ENCODE data around the gene PARP1.
"Not testable (repeated sequence)": the region's sequence is repeated elsewhere in the genome, so short reads cannot be mapped to it uniquely, and the experiment has no call there.

PARP1 gene

DNA sequence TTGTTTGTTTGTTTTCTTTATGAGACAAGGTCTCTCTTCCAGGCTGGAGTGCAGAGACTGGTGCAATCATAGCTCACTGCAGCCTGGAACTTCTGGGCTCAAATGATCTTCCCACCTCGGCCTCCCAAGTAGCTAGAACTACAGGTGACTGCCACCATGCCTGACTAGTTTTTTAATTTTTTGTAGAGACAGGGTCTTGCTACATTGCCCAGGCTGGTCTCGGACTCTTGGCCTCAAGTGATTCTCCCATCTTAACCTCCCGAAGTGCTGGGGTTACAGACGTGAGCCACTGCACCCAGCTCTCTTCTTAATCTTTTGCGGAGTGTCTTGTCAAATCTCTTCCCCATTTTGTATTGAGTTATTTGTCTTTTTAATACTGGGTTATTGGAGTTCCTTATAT is 32.6 kb upstream of the PARP1 start:
- no peak for DNase-seq (ENCODE audit: extremely low read depth, low read depth)
- TF ChIP-seq, protein P1, sequence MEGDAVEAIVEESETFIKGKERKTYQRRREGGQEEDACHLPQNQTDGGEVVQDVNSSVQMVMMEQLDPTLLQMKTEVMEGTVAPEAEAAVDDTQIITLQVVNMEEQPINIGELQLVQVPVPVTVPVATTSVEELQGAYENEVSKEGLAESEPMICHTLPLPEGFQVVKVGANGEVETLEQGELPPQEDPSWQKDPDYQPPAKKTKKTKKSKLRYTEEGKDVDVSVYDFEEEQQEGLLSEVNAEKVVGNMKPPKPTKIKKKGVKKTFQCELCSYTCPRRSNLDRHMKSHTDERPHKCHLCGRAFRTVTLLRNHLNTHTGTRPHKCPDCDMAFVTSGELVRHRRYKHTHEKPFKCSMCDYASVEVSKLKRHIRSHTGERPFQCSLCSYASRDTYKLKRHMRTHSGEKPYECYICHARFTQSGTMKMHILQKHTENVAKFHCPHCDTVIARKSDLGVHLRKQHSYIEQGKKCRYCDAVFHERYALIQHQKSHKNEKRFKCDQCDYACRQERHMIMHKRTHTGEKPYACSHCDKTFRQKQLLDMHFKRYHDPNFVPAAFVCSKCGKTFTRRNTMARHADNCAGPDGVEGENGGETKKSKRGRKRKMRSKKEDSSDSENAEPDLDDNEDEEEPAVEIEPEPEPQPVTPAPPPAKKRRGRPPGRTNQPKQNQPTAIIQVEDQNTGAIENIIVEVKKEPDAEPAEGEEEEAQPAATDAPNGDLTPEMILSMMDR (IDR thresholded peaks at IDR 0.05; ENCODE audit: low read depth, low read length, missing control alignments): no peak
- no peak overlapping the region for H3K4me3 ChIP-seq (replicated peaks; ENCODE audit: low read depth, low read length)

DNA sequence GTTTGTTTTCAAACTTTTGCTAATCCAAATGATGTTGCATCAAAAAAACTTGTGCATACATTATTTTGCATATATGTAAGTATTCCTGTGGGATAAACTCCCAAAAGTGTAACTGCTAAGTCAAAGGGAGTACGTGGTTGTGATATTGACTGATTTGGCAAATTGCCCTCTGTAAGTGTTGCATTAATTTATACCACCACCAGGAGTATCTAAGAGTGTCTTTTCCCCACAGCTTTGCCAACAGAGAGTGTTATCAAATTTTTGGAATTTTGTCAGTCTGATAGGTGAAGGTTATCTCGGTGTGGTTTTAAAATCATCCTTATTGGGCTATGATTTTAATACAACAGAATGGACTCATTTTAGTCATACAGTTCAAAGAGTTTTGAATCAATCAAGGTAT is 30.1 kb upstream of the PARP1 start:
- no peak for DNase-seq (ENCODE audit: extremely low read depth, low read depth)
- TF ChIP-seq, protein P1 (IDR thresholded peaks at IDR 0.05; ENCODE audit: low read depth, low read length, missing control alignments): no peak
- no peak overlapping the region for H3K4me3 ChIP-seq (replicated peaks; ENCODE audit: low read depth, low read length)

DNA sequence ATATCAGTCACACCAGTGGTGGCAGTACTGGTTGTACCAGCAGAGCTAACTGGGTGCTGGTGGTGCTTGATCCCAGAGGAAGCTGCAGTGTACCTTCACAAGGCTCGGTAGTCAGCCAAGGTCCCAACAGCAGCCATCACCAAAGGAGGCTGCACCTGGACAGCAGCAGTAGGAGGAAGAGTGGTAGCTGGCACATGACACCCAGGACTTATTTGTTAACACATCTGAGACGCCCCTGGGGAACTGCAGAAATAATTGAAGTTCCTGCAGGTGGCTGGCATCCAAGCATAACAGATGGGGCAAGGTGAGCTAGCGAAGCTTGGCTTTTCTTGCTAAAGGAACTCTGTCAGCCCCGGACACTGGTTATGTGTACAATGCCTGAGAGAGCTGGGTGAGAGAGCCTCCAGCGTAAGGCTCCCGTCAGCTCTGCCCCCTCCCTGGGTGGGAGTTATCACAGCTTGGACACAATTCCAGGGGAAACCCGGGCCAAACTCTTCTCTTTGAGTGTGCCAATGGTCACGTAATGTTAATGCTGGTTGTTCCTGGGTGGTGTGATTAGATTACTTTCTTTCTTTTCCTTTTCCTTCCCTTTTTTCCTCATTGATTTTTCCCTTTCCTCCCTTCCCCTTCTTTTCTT is 29.1 kb upstream of the PARP1 start:
- H3K4me3 ChIP-seq (replicated peaks; ENCODE audit: low read depth, low read length): no peak overlapping the region
- TF ChIP-seq, protein P1 (IDR thresholded peaks at IDR 0.05; ENCODE audit: low read depth, low read length, missing control alignments): no peak
- DNase-seq (ENCODE audit: extremely low read depth, low read depth): no peak

DNA sequence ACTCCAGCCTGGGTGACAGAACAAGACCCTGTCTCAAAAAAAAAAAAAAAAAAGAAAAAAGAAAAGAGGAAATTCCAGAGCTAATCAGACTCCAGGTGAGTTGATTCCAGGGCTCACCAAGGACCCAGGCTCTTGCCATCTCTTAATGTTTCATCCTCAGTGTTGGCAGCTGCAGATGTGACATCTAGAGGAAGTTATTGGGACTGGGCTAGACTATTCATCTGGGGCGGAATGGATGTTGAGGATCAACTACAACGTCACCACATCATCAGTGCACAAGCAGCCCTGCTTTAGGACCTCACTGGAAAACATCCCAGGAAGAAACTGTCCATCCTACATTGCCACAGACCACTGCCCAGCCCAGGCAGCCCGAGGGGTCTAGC is 28.6 kb upstream of the PARP1 start:
- H3K4me3 ChIP-seq (replicated peaks; ENCODE audit: low read depth, low read length): no peak overlapping the region
- TF ChIP-seq, protein P1 (IDR thresholded peaks at IDR 0.05; ENCODE audit: low read depth, low read length, missing control alignments): no peak
- no peak for DNase-seq (ENCODE audit: extremely low read depth, low read depth)

DNA sequence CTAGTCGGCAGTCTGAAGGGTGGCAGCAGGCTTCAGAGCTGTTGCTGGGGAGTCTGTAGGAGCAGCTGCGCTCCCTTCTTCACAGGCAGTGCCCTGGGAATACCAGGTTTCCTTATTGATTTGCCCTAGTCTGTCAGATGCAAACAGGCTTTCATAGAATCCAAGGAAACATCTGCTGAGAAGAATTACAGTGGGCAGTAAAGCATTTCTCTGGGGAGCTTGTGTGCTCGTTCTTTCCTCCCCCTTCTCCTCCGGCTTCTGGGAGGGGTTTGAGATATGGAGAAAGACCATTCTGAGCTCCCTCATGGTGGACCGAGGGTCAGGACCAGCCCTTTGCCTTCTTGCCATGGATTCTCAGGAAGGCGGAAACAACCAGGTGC is 25.4 kb upstream of the PARP1 start:
- H3K4me3 ChIP-seq (replicated peaks; ENCODE audit: low read depth, low read length): no peak overlapping the region
- no peak for DNase-seq (ENCODE audit: extremely low read depth, low read depth)
- TF ChIP-seq, protein P1 (IDR thresholded peaks at IDR 0.05; ENCODE audit: low read depth, low read length, missing control alignments): no peak

DNA sequence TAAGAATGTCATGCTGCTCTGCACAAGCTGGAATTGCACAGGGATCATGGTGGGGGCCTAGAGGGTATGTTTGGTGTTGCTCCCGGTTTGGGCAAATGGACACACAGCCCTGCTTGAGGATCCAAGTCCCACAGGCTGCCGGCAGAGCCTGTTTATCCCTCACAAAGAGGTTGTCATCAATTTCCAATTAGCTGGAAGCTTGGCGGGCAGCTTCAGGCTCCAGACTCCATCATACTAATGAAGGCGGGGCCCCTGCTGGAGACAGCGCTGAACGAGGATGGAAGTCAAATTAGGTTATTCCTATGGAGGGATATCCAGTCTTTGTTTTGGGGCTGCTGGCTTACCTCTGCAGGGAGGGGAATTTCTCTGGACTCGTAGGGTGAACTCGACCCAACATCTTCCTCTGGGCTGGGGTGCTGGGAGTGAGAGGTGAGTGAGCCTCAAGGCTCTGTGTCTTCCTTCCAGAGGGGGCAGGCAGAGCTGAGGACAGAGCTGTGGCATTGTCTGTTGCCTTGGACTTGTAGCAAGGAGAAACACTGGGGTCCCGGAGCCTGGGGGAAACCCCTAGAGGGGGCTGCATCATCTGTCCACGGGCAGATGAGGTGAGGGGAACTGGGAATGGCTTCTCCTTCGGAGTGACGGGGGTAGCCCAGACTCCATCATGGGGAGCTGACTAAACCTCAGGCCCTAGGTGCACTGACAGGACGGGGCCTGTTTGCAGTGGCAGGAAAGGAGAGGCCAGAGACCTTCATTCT is 24.9 kb upstream of the PARP1 start:
- DNase-seq (ENCODE audit: extremely low read depth, low read depth): no peak
- no peak overlapping the region for H3K4me3 ChIP-seq (replicated peaks; ENCODE audit: low read depth, low read length)
- TF ChIP-seq, protein P1 (IDR thresholded peaks at IDR 0.05; ENCODE audit: low read depth, low read length, missing control alignments): no peak

DNA sequence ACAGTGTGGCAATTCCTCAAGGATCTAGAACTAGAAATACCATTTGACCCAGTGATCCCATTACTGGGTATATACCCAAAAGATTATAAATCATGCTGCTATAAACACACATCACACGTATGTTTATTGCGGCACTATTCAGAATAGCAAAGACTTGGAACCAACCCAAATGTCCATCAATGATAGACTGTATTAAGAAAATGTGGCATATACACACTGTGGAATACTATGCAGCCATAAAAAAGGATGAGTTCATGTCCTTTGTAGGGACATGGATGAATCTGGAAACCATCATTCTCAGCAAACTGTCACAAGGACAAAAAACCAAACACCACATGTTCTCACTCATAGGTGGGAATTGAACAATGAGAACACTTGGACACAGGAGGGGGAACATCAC is 24.0 kb upstream of the PARP1 start:
- not testable (repeated sequence) for DNase-seq (ENCODE audit: extremely low read depth, low read depth); H3K4me3 ChIP-seq (replicated peaks; ENCODE audit: low read depth, low read length)
